Uterus (tissue), 2 donors: ENCODE measurements around the gene TXNRD3.

ENCODE experiments used
- CTCF ChIP-seq, 4 experiments: fragments of 200-600 bp in 2 of 4; fragments of 450-650 bp in 2 of 4; sonication (generic) in 2 of 4; IDR thresholded peaks; one replicate each; pipeline ENCODE4 v1.5.1; 2016 to 2019; ENCODE audit warnings: antibody characterized with exemption in 4 of 4, mild to moderate bottlenecking in 2 of 4, moderate library complexity in 1 of 4
- POLR2A ChIP-seq, 2 donors: fragments of 450-650 bp; IDR thresholded peaks; one replicate each; pipeline ENCODE4 v1.6.1; 2016; ENCODE audit warnings: antibody characterized with exemption in 2 of 2, mild to moderate bottlenecking in 1 of 2, moderate library complexity in 1 of 2

DNA sequence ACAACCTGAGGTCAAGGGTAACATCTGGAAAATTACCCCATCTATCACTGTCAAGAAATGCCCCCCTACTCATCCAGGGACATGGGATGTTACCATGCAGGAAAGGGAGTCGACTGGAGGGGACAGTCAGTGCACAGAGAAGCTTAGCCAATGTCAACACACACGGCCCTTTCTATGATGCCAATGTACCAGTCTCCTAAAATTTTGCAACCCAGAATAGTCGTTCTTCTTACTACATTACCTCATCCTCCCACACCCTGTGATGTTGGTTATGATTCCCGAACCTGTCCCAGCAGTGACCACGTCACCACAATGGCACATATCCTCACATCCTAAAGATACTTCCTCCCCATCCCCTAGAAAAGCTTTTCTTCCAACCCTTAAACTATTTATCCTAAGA lies 20.1 kb downstream of the TXNRD3 start:
- no peak for TF ChIP-seq CTCF (IDR thresholded peaks at IDR 0.05)
- TF ChIP-seq POLR2A (IDR thresholded peaks at IDR 0.05) = no peak
